ENCODE results near the gene SHC4.

DNA sequence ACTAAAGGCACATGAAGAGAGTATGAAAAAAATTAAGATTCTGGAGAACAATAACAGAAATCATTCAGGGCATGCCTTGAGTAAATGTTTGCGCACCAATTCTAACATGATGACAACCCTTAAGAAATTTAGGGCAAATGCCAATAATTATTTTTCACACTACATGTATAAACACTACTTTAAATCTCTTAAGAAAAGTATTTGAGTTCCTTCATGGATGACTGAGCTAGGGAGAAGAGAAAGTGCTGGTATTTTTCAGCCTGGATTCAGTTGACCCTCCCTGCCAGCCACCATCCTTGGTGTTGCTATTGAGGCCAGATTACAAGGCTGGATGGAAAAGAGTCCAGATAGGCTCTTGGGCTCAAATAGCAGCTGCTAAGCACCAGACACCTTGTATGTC is 93.8 kb downstream of the SHC4 start:
- TF ChIP-seq, protein P1, sequence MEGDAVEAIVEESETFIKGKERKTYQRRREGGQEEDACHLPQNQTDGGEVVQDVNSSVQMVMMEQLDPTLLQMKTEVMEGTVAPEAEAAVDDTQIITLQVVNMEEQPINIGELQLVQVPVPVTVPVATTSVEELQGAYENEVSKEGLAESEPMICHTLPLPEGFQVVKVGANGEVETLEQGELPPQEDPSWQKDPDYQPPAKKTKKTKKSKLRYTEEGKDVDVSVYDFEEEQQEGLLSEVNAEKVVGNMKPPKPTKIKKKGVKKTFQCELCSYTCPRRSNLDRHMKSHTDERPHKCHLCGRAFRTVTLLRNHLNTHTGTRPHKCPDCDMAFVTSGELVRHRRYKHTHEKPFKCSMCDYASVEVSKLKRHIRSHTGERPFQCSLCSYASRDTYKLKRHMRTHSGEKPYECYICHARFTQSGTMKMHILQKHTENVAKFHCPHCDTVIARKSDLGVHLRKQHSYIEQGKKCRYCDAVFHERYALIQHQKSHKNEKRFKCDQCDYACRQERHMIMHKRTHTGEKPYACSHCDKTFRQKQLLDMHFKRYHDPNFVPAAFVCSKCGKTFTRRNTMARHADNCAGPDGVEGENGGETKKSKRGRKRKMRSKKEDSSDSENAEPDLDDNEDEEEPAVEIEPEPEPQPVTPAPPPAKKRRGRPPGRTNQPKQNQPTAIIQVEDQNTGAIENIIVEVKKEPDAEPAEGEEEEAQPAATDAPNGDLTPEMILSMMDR (IDR thresholded peaks at IDR 0.05), result no peak
- no peak for TF ChIP-seq POLR2A (IDR thresholded peaks at IDR 0.05)
